Measurements from ENCODE around the gene WAS.

WAS gene

GRCh38 chrX:48714573-48714972, 31.0 kb downstream of the WAS start:
- no peak for DNase-seq

GRCh38 chrX:48715072-48715471, 31.5 kb downstream of the WAS start:
- DNase-seq, result no peak

GRCh38 chrX:48715876-48716502, 32.4 kb downstream of the WAS start:
- DNase-seq, result no peak

GRCh38 chrX:48719958-48720357, 36.4 kb downstream of the WAS start:
- no peak for DNase-seq

- no peak for DNase-seq
These were observed 37.1 kb downstream of the WAS start for GRCh38 chrX:48720577-48721250.

GRCh38 chrX:48721916-48722315, 38.3 kb downstream of the WAS start:
- no peak for DNase-seq

- no peak for DNase-seq
These were observed 43.0 kb downstream of the WAS start for GRCh38 chrX:48726596-48726995.

- DNase-seq, result no peak
These were observed 45.1 kb downstream of the WAS start for GRCh38 chrX:48728653-48729052.

GRCh38 chrX:48736303-48736702, 52.7 kb downstream of the WAS start:
- no peak for DNase-seq

GRCh38 chrX:48736878-48737212, 53.2 kb downstream of the WAS start:
- DNase-seq, result no peak

- peak; percentile 96 for DNase-seq
These were observed 53.8 kb downstream of the WAS start for GRCh38 chrX:48737213-48737938.

GRCh38 chrX:48737940-48738339, 54.3 kb downstream of the WAS start:
- DNase-seq, result no peak

Data from NCI-H1105 treated with DMSO at 0.1 percent for 48 hours (cell line).